Endothelial cell of umbilical vein (primary cell): ENCODE measurements around the gene KLF4. TPM values are rescaled to one million over a fixed set of nuclear protein-coding genes. Genes with fewer than 3 reads are reported as not detected.

Experiments used
- BruUV-seq: library from RNA; stranded (reverse); fragments of 400-500 nt; replicated peaks from 2 replicates; lab custom pipeline; 2021; lab: Mats Ljungman, UMichigan
- CTCF ChIA-PET: fragments of 300-600, 350-600 bp; sonication (Branson Sonifier 250); formaldehyde crosslinking; loops from one replicate; lab custom pipeline; 2021; ENCODE audit warnings: antibody characterized with exemption, inconsistent platforms; lab: Charles Lee
- POLR2A ChIA-PET: fragments of 300-600, 350-600 bp; sonication (Branson Sonifier 250); formaldehyde crosslinking; loops from one replicate; lab custom pipeline; 2021; ENCODE audit warnings: antibody characterized with exemption, inconsistent platforms; lab: Charles Lee
- DNase-seq: peaks from one replicate; pipeline ENCODE4 v3.0.0-alpha.2; 2011; ENCODE audit warnings: low read depth, low spot score
- FAIRE-seq: peaks from 2 replicates; lab custom pipeline; 2011; peaks lifted over from hg19 to GRCh38; lab: Jason Lieb, UNC
- H2AFZ ChIP-seq: 2 replicates; pipeline ENCODE4 v1.6.0; 2012; ENCODE audit warnings: low read depth, low read length, control low read depth, inconsistent platforms
- H3K27ac ChIP-seq: 2 replicates; pipeline ENCODE4 v1.5.1; 2011; ENCODE audit warnings: low read depth, mild to moderate bottlenecking, control low read depth, low read length, moderate library complexity; ENCODE audit not compliant: insufficient read depth
- H3K27me3 ChIP-seq, 2 experiments: 2 replicates each; pipeline versions ENCODE4 v1.6.0 to v1.6.1; 2011; ENCODE audit warnings: low read length in 2 of 2, mixed read lengths in 1 of 2; ENCODE audit not compliant: control insufficient read depth in 2 of 2, insufficient read depth in 2 of 2
- H3K36me3 ChIP-seq, 2 experiments: 2 replicates in 1 of 2; 3 replicates in 1 of 2; pipeline ENCODE4 v1.5.1; 2011; ENCODE audit warnings: low read length in 2 of 2, mild to moderate bottlenecking in 1 of 2, moderate library complexity in 1 of 2; ENCODE audit not compliant: control insufficient read depth in 2 of 2, insufficient read depth in 2 of 2; ENCODE audit errors: extremely low read depth in 1 of 2
- H3K4me1 ChIP-seq: 3 replicates; pipeline ENCODE4 v1.5.1; 2011; ENCODE audit warnings: mild to moderate bottlenecking, low read length; ENCODE audit not compliant: control insufficient read depth, insufficient read depth; ENCODE audit errors: extremely low read depth
- H3K4me2 ChIP-seq: 2 replicates; pipeline ENCODE4 v1.6.1; 2011; ENCODE audit warnings: low read length, control low read depth, mixed read lengths; ENCODE audit not compliant: insufficient read depth
- H3K4me3 ChIP-seq, 3 experiments: fragments of 200-600 bp in 1 of 3; sonication (generic), shearing (Covaris generic) in 1 of 3; replicated peaks in 1 of 3; 2 replicates each; pipeline ENCODE4 v1.5.1; 2011 to 2016; ENCODE audit warnings: control low read depth in 3 of 3, low read length in 3 of 3, mild to moderate bottlenecking in 2 of 3, inconsistent platforms in 1 of 3, low read depth in 1 of 3, moderate library complexity in 1 of 3; ENCODE audit not compliant: insufficient read depth in 1 of 3
- H3K79me2 ChIP-seq: 2 replicates; pipeline ENCODE4 v1.6.0; 2012; ENCODE audit warnings: low read length, inconsistent platforms; ENCODE audit not compliant: control insufficient read depth, insufficient read depth
- H3K9ac ChIP-seq: replicated peaks from 2 replicates; pipeline ENCODE3; 2011; ENCODE audit warnings: low read length, control low read depth; ENCODE audit not compliant: insufficient read depth; ENCODE audit errors: extremely low read depth
- H3K9me1 ChIP-seq: replicated peaks from 3 replicates; pipeline ENCODE4 v1.6.0; 2011; ENCODE audit warnings: mild to moderate bottlenecking, low read length; ENCODE audit not compliant: control insufficient read depth, insufficient read depth; ENCODE audit errors: extremely low read depth
- H3K9me3 ChIP-seq: replicated peaks from 2 replicates; pipeline ENCODE4 v1.5.1; 2012; ENCODE audit warnings: low read length, inconsistent platforms; ENCODE audit not compliant: control insufficient read depth, insufficient read depth
- H4K20me1 ChIP-seq: replicated peaks from 2 replicates; pipeline ENCODE3; 2011; ENCODE audit warnings: mild to moderate bottlenecking, low read length; ENCODE audit not compliant: control insufficient read depth, insufficient read depth; ENCODE audit errors: extremely low read depth
- EZH2 ChIP-seq: IDR thresholded peaks from 2 replicates; pipeline ENCODE4 v1.6.1; 2012; ENCODE audit warnings: borderline replicate concordance, low read depth, mild to moderate bottlenecking, moderate library complexity, low read length, inconsistent platforms; ENCODE audit not compliant: severe bottlenecking
- MYC ChIP-seq: IDR thresholded peaks from one replicate; pipeline ENCODE4 v1.6.1; 2011; ENCODE audit warnings: mild to moderate bottlenecking, low read depth, low read length
- dilution Hi-C: fragments of 300-500 bp; cut with MboI; formaldehyde crosslinking; loops from one replicate; pipeline ENCODE4 v1.15.0; 2019; ENCODE audit warnings: low sequenced_read_pairs; ENCODE audit not compliant: extremely low pct_ligation_motif_present
- intact Hi-C: fragments of 100-400 bp; cut with micrococcal nuclease; formaldehyde crosslinking; loops from one replicate; pipeline ENCODE4 v1.10.0; 2022
- polyA plus RNA-seq, 4 experiments: library from polyadenylated mRNA; depleted of rRNA in 3 of 4; stranded (reverse) in 3 of 4; unstranded in 1 of 4; fragments of >200 nt; gene quantifications; 2 replicates each; pipeline versions ENCODE4 v1.2.1 to v1.2.3, GENCODE V29; 2011 to 2012; ENCODE audit warnings: missing spikeins in 1 of 4
- total RNA-seq: library from RNA; stranded (reverse); gene quantifications from 2 replicates; pipeline ENCODE4 v1.2.3, GENCODE V29; 2021
- TF ChIP-seq, protein P1 (sequence below), 2 donors: IDR thresholded peaks; 1 replicate in 1 of 2; 2 replicates in 1 of 2; pipeline ENCODE4 v1.5.1; 2011; ENCODE audit warnings: low read length in 2 of 2, mild to moderate bottlenecking in 2 of 2, moderate library complexity in 2 of 2, control low read depth in 1 of 2, inconsistent platforms in 1 of 2, low read depth in 1 of 2; ENCODE audit not compliant: insufficient read depth in 1 of 2; ENCODE audit errors: extremely low read depth in 1 of 2

Gene KLF4
- total and polyA plus RNA-seq, 2 donors (not counting 3 experiments of a cell fraction or from before 2014, with no cell fraction given), result 1.5 to 2.4 TPM

DNA sequence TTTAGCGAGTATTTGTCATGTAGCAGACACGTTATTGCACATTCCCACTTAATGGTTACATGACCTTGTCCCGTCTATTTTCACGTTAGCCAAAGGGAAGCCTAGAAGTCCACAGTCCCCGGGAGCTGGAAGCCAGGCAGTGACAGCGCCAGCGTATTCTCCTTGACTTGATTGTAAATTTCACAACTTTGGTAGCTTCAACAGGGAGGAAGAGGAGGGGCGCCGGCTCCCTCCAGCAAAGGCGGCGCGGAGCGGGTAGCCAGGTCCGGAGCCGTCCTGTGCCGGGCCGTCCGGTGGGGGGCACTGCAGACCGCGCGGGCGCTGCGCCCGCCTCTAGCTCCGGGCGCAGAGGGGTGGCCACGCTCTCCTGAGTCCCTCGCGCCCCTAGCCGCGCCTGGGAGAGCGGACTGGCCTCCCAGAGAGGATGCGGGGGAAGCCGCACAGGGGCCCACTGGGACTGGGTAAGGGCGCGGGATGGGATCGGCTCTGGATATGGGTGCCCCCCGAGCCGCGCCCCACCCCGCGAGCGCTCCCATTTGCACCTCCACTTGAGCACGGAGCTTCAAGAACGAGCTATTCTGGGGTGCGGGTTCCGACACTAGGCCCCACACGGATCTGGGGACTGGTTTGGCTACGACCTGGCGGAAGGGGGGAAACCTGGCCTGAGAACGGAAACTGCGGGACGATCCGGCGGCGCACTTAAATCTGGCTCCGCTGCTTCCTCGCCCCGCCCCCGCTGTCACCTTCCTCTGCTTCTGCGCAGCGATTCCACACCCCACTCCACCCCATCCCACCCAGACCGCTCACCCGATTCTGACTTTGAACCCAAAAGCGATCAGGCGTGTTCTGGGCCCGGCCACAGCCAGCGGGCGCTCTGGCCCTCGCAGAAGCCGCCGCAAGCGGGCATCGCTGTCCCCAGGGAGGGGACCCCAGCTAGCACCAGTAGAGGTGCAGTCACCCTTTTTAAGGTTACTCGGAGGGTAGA is 23.8 kb downstream of the KLF4 start:
- FAIRE-seq, result no peak
- H3K9ac ChIP-seq, result no peak overlapping the region
- CTCF ChIA-PET, result interaction anchor here (0.6 to 4.0 kb wide), 50 partner anchors 8 to 1937 kb away, joined by 3 to 106 read pairs (median 3); partner anchors contain the start of gene KLF4

More for the DNA sequence above, 23.8 kb downstream of the KLF4 start:
- H2AFZ ChIP-seq, result peak overlapping the region; percentile 92
- H3K9me1 ChIP-seq, result no peaks in the 10 kb centered on the region
- H3K4me2 ChIP-seq, result peak overlapping the region; percentile 79
- intact Hi-C loops, result loop anchor here (1.0 kb wide), 5 partner anchors 22 to 1296 kb away; no protein-coding TSS in a partner anchor
- TF ChIP-seq EZH2 (peak; percentile 73), MYC (no peak)
- TF ChIP-seq, protein P1, sequence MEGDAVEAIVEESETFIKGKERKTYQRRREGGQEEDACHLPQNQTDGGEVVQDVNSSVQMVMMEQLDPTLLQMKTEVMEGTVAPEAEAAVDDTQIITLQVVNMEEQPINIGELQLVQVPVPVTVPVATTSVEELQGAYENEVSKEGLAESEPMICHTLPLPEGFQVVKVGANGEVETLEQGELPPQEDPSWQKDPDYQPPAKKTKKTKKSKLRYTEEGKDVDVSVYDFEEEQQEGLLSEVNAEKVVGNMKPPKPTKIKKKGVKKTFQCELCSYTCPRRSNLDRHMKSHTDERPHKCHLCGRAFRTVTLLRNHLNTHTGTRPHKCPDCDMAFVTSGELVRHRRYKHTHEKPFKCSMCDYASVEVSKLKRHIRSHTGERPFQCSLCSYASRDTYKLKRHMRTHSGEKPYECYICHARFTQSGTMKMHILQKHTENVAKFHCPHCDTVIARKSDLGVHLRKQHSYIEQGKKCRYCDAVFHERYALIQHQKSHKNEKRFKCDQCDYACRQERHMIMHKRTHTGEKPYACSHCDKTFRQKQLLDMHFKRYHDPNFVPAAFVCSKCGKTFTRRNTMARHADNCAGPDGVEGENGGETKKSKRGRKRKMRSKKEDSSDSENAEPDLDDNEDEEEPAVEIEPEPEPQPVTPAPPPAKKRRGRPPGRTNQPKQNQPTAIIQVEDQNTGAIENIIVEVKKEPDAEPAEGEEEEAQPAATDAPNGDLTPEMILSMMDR (IDR thresholded peaks at IDR 0.05; ENCODE audit: extremely low read depth in 1 of 2, insufficient read depth in 1 of 2, low read depth in 1 of 2, low read length in 2 of 2), result peak; percentile 86 to 88
- no peaks in the 10 kb centered on the region for H3K9me3 ChIP-seq
- H3K27ac ChIP-seq, result no peak overlapping the region
- H3K4me1 ChIP-seq, result peaks cover 3% of the 10 kb centered on the region
- DNase-seq, result peak; percentile 47
- no TSS peak for BruUV-seq
- no peaks in the 10 kb centered on the region for H4K20me1 ChIP-seq
- POLR2A ChIA-PET, result no interaction called here
- peak overlapping the region; percentile 32 to 57 (median 46) for H3K4me3 ChIP-seq
- peaks cover 0 to 3% of the 10 kb centered on the region in 2 experiments for H3K27me3 ChIP-seq
- dilution Hi-C loops, result no loop called here
- H3K36me3 ChIP-seq, result no peaks in the 10 kb centered on the region
- no peaks in the 10 kb centered on the region for H3K79me2 ChIP-seq
